GM12878 (cell line): ENCODE results near the gene DDR1. TPM values are rescaled to one million over a fixed set of nuclear protein-coding genes. Genes with fewer than 3 reads are reported as not detected.

Experiments
- ATAC-seq: fragments of 200-7000 bp; cut with Tn5 transposase; 3 replicates; pipeline ENCODE4 v1.9.1; 2020; ENCODE audit warnings: mild to moderate bottlenecking, moderate library complexity
- BruUV-seq: library from RNA; stranded (reverse); fragments of 400-500 nt; replicated peaks from 2 replicates; lab custom pipeline; 2021; lab: Mats Ljungman, UMichigan
- CTCF ChIA-PET: fragments of 300-600 bp; sonication (Branson Sonifier 250); formaldehyde crosslinking; extraction: SDS; loops from one replicate; lab custom pipeline; 2021; ENCODE audit warnings: inconsistent platforms; lab: Yijun Ruan, JAX
- POLR2A ChIA-PET: fragments of 350-600 bp; formaldehyde crosslinking; extraction: SDS; loops from one replicate; lab custom pipeline; 2021; ENCODE audit warnings: inconsistent platforms; lab: Charles Lee
- RAD21 ChIA-PET: fragments of 300-600 bp; sonication (Branson Sonifier 250); formaldehyde crosslinking; loops from one replicate; lab custom pipeline; 2023; ENCODE audit warnings: antibody characterized with exemption; ENCODE audit not compliant: unreplicated experiment; lab: Charles Lee
- SMC1A ChIA-PET: fragments of 300-600 bp; sonication (Branson Sonifier 250); formaldehyde crosslinking; loops from one replicate; lab custom pipeline; 2023; ENCODE audit not compliant: unreplicated experiment, uncharacterized antibody; lab: Charles Lee
- DNase-seq: peaks from one replicate; pipeline ENCODE4 v3.0.0-alpha.2; 2011; ENCODE audit warnings: low read depth, low spot score
- FAIRE-seq: peaks from 3 replicates; lab custom pipeline; 2011; peaks lifted over from hg19 to GRCh38; lab: Jason Lieb, UNC
- H2AFZ ChIP-seq: 2 replicates; pipeline ENCODE4 v1.6.0; 2011; ENCODE audit warnings: low read depth, low read length, control low read depth; ENCODE audit not compliant: control insufficient read depth
- H3K27ac ChIP-seq: 2 replicates; pipeline ENCODE4 v1.5.1; 2011; ENCODE audit warnings: control low read depth; ENCODE audit not compliant: control insufficient read depth, insufficient read depth
- H3K27me3 ChIP-seq, 2 experiments: replicated peaks in 1 of 2; 2 replicates each; pipeline versions ENCODE4 v1.6.0 to v1.6.1; 2011; ENCODE audit warnings: low read length in 1 of 2; ENCODE audit not compliant: control insufficient read depth in 2 of 2, insufficient read depth in 2 of 2
- H3K36me3 ChIP-seq, 2 experiments: 2 replicates each; pipeline ENCODE4 v1.5.1; 2011; ENCODE audit warnings: low read length in 1 of 2; ENCODE audit not compliant: control insufficient read depth in 2 of 2, insufficient read depth in 2 of 2
- H3K4me1 ChIP-seq: 2 replicates; pipeline ENCODE4 v1.6.1; 2011; ENCODE audit warnings: mild to moderate bottlenecking, low read length, moderate library complexity, mixed read lengths; ENCODE audit not compliant: control insufficient read depth, insufficient read depth
- H3K4me2 ChIP-seq: 2 replicates; pipeline ENCODE4 v1.6.0; 2011; ENCODE audit warnings: control low read depth; ENCODE audit not compliant: control insufficient read depth, insufficient read depth
- H3K4me3 ChIP-seq: fragments of 200-600 bp; sonication (generic); 2 replicates; pipeline ENCODE4 v1.5.1; 2016
- H3K79me2 ChIP-seq: 2 replicates; pipeline ENCODE4 v1.6.0; 2011; ENCODE audit warnings: low read length; ENCODE audit not compliant: control insufficient read depth, insufficient read depth
- H3K9ac ChIP-seq: 2 replicates; pipeline ENCODE4 v1.8.0; 2011; ENCODE audit warnings: low read length, control low read depth, mixed read lengths; ENCODE audit not compliant: control insufficient read depth, insufficient read depth
- H3K9me3 ChIP-seq: replicated peaks from 3 replicates; pipeline ENCODE4 v1.5.1; 2011; ENCODE audit warnings: mild to moderate bottlenecking, low read length; ENCODE audit not compliant: control insufficient read depth, insufficient read depth
- H4K20me1 ChIP-seq: 2 replicates; pipeline ENCODE4 v1.6.0; 2011; ENCODE audit not compliant: control insufficient read depth, insufficient read depth
- BACH1 ChIP-seq: fragments of 450-650 bp; IDR thresholded peaks from 2 replicates; pipeline ENCODE4 v1.6.1; 2017; ENCODE audit warnings: mild to moderate bottlenecking, borderline replicate concordance
- CEBPB ChIP-seq, 2 experiments: fragments of 150-350 bp in 1 of 2; IDR thresholded peaks; 2 replicates each; pipeline ENCODE4 v1.6.1; 2012 to 2014; ENCODE audit warnings: low read depth in 2 of 2, low read length in 2 of 2, borderline replicate concordance in 1 of 2, inconsistent platforms in 1 of 2
- SMARCA5 ChIP-seq: fragments of 450-650 bp; IDR thresholded peaks from 2 replicates; pipeline ENCODE4 v1.6.1; 2017; ENCODE audit warnings: mild to moderate bottlenecking
- WGBS: methylation state at CpG from one replicate; pipeline ENCODE4 v1.1.6; 2016; ENCODE audit warnings: low lambda C conversion rate; ENCODE audit not compliant: insufficient replicate concordance, insufficient coverage; ENCODE audit errors: missing lambda C conversion rate; 5-methylcytosine and 5-hydroxymethylcytosine counted together
- in situ Hi-C: fragments of 300-500 bp; cut with MboI; formaldehyde crosslinking; loops from 9 replicates; pipeline ENCODE4 v1.14.3; 2018; ENCODE audit warnings: mixed read lengths
- intact Hi-C: fragments of 100-400 bp; cut with micrococcal nuclease; formaldehyde crosslinking; loops from one replicate; pipeline ENCODE4 v1.14.2; 2022; ENCODE audit not compliant: unreplicated experiment
- polyA plus RNA-seq, 11 experiments: library from polyadenylated mRNA; depleted of rRNA in 4 of 11; unstranded in 6 of 11; stranded (reverse) in 5 of 11; fragments of >200 nt; fragmentation: Nextera tagmentation in 4 of 11; fragmentation: Illumina TruSeq in 1 of 11; extraction: Ambion mirVana in 4 of 11; extraction: Trizol in 1 of 11; gene quantifications; 1 replicate in 1 of 11; 2 replicates in 10 of 11; pipeline versions ENCODE4 v1.2.1 to v1.2.3, GENCODE V29; 2011 to 2016; ENCODE audit warnings: inconsistent platforms in 2 of 11, missing spikeins in 2 of 11, low read depth in 1 of 11
- total RNA-seq, 4 experiments: library from RNA; depleted of rRNA in 3 of 4; stranded (reverse); fragments of >200 nt in 3 of 4; fragmentation: Illumina TruSeq in 1 of 4; extraction: Trizol in 1 of 4; gene quantifications; 2 replicates each; pipeline versions ENCODE4 v1.2.1 to v1.2.3, GENCODE V29; 2013 to 2021
- TF ChIP-seq, protein P1 (sequence below): IDR thresholded peaks from 2 replicates; pipeline ENCODE4 v1.6.1; 2011; ENCODE audit warnings: low read depth, low read length, improper control_type of control experiment, borderline replicate concordance

Gene DDR1
- total and polyA plus RNA-seq, 10 of the 15 experiments (the other 5 are each of a cell fraction or from before 2014, with no cell fraction given) = 1.1 to 39.0 (median 11.9) TPM

GRCh38 chr6:30842754-30843610, 41.3 kb upstream of the DDR1 start:
- Histone ChIP-seq H3K9ac (no peak overlapping the region), H3K4me3 (no peak overlapping the region), H4K20me1 (no peaks in the 10 kb centered on the region), H3K4me1 (no peaks in the 10 kb centered on the region), H3K27ac (no peak overlapping the region), H3K27me3 (no peaks in the 10 kb centered on the region; a peak in 1 of 4 replicates), H3K79me2 (no peaks in the 10 kb centered on the region), H3K36me3 (no peaks in the 10 kb centered on the region)
- 43% methylated on average over 12 of the region's 12 CpGs for WGBS
- SMC1A ChIA-PET = interaction anchor here (0.7 to 6.4 kb wide), 4 partner anchors 13 to 244 kb away, joined by 3 to 35 read pairs (median 4); no protein-coding TSS in a partner anchor
- CTCF ChIA-PET = interaction anchor here (0.9 to 3.8 kb wide), 5 partner anchors 21 to 244 kb away, joined by 3 to 10 read pairs (median 6); partner anchors contain the start of gene VARS2
- no peak for ATAC-seq
- BruUV-seq = no TSS peak
- POLR2A ChIA-PET = interaction anchor here (0.5 to 1.1 kb wide), 3 partner anchors 13 to 1121 kb away, joined by 4 to 7 read pairs (median 4); no protein-coding TSS in a partner anchor
- RAD21 ChIA-PET = interaction anchor here (0.5 to 2.6 kb wide), 3 partner anchors 14 to 116 kb away, joined by 3 to 11 read pairs (median 6); partner anchors contain the start of gene VARS2
- in situ Hi-C loops = no loop called here
- DNase-seq = no peak
- intact Hi-C loops = no loop called here
- no peak for FAIRE-seq
- TF ChIP-seq, protein P1, sequence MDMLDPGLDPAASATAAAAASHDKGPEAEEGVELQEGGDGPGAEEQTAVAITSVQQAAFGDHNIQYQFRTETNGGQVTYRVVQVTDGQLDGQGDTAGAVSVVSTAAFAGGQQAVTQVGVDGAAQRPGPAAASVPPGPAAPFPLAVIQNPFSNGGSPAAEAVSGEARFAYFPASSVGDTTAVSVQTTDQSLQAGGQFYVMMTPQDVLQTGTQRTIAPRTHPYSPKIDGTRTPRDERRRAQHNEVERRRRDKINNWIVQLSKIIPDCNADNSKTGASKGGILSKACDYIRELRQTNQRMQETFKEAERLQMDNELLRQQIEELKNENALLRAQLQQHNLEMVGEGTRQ = no peak
- TF ChIP-seq CEBPB (IDR thresholded peaks at IDR 0.05; ENCODE audit: borderline replicate concordance in 1 of 2, low read depth in 2 of 2, low read length in 2 of 2) = no peak
- TF ChIP-seq BACH1 = no peak
- TF ChIP-seq SMARCA5 = no peak
- TF ChIP-seq, all 136 proteins: peak for 0
- no peak overlapping the region for H2AFZ ChIP-seq
- no peaks in the 10 kb centered on the region for H3K9me3 ChIP-seq
- no peak overlapping the region for H3K4me2 ChIP-seq
